Measurements from ENCODE around the gene ATRN.

DNA sequence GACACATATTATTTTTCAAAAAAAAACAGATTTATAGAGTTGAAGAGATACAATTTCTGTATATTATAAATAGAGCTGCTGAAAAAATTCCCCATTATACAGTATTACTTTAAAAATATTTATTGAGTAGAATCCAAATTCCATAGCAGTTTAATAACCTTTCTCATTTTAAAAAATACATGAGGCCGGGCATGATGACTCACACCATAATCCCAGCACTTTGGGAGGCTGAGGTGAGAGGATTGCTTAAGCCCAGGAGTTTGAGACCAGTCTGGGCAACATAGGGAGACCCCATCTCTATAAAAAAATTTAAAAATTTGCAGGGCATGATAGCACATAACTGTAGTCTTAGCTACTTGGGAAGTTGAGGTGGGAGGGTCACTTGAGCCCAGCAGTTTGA lies 13.0 kb downstream of the ATRN start:
- TF ChIP-seq, protein P1, sequence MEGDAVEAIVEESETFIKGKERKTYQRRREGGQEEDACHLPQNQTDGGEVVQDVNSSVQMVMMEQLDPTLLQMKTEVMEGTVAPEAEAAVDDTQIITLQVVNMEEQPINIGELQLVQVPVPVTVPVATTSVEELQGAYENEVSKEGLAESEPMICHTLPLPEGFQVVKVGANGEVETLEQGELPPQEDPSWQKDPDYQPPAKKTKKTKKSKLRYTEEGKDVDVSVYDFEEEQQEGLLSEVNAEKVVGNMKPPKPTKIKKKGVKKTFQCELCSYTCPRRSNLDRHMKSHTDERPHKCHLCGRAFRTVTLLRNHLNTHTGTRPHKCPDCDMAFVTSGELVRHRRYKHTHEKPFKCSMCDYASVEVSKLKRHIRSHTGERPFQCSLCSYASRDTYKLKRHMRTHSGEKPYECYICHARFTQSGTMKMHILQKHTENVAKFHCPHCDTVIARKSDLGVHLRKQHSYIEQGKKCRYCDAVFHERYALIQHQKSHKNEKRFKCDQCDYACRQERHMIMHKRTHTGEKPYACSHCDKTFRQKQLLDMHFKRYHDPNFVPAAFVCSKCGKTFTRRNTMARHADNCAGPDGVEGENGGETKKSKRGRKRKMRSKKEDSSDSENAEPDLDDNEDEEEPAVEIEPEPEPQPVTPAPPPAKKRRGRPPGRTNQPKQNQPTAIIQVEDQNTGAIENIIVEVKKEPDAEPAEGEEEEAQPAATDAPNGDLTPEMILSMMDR (IDR thresholded peaks at IDR 0.05) = no peak
- TF ChIP-seq POLR2A (IDR thresholded peaks at IDR 0.05) (no peak), EP300 (IDR thresholded peaks at IDR 0.05) (no peak)

Data from tibial nerve (tissue), 4 donors.